GM13976 (cell line): ENCODE data around the gene STK10.
A peak's percentile ranks its signal among the peaks of the same experiment; 100 is the strongest.

Experiments used
- DNase-seq: peaks from one replicate; pipeline ENCODE4 v3.0.0; 2012; ENCODE audit warnings: low spot score
- in situ Hi-C: fragments of 300-500 bp; cut with MboI; formaldehyde crosslinking; loops from one replicate; pipeline ENCODE4 v1.12.0; 2022; ENCODE audit warnings: low sequenced_read_pairs, mixed read lengths, inconsistent platforms; ENCODE audit not compliant: unreplicated experiment
- TF ChIP-seq, protein P1 (sequence below): IDR thresholded peaks from 2 replicates; pipeline ENCODE4 v1.5.1; 2012; ENCODE audit warnings: borderline replicate concordance, mild to moderate bottlenecking; ENCODE audit not compliant: insufficient read depth; ENCODE audit errors: extremely low read depth, missing control alignments, control extremely low read depth

Gene STK10

DNA sequence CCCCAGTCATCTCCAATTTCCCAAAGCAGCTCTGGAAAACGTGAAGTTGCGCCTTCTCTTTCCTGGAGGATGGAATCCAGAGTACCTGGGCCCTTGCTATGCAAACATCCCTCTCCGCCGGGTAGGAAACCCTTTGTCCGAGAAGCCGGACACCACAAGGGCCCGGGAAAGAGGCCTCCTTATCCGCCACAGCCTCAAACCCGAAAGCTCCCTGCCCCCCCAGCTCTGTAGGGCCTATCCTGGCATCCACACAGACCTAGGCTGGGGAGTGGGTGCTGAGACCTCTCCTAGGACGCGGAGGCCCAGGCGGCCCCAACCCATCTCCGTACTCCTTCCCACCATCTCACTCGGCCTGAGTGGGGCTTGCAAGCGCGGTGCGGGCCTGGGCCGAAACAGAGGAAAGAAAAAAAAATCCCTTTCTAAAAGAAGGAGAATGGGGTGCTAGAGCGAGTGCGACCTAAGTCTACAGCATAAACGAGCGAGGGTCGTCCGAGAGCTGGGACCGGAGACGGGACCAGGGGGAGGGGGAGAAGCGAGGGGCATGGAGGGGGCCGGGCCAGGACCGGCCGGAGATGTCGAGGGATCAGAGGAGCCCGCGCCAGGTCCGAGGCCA, 182.2 kb downstream of the STK10 start:
- TF ChIP-seq, protein P1, sequence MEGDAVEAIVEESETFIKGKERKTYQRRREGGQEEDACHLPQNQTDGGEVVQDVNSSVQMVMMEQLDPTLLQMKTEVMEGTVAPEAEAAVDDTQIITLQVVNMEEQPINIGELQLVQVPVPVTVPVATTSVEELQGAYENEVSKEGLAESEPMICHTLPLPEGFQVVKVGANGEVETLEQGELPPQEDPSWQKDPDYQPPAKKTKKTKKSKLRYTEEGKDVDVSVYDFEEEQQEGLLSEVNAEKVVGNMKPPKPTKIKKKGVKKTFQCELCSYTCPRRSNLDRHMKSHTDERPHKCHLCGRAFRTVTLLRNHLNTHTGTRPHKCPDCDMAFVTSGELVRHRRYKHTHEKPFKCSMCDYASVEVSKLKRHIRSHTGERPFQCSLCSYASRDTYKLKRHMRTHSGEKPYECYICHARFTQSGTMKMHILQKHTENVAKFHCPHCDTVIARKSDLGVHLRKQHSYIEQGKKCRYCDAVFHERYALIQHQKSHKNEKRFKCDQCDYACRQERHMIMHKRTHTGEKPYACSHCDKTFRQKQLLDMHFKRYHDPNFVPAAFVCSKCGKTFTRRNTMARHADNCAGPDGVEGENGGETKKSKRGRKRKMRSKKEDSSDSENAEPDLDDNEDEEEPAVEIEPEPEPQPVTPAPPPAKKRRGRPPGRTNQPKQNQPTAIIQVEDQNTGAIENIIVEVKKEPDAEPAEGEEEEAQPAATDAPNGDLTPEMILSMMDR, result no peak
- in situ Hi-C loops, result no loop called here
- DNase-seq, result peak; percentile 28

DNA sequence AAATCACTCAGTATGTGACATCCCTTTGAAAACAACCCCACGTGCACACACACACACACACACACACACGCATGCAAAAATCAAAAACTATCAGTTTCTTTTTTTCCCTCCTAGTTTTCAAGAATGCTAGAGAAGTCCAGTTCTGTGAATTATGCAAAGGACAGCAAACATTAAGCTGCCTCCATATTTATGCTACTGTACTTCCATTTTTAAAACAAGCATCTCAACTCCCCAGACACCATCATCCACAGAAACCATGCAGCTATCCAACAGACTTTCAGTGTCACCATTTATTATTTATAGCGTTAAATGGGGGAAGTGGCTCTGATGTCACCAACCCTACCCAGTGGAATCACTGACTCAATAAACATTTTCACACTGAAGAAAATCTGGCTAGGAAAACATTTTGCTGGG, 183.2 kb downstream of the STK10 start:
- TF ChIP-seq, protein P1, result no peak
- DNase-seq, result no peak

DNA sequence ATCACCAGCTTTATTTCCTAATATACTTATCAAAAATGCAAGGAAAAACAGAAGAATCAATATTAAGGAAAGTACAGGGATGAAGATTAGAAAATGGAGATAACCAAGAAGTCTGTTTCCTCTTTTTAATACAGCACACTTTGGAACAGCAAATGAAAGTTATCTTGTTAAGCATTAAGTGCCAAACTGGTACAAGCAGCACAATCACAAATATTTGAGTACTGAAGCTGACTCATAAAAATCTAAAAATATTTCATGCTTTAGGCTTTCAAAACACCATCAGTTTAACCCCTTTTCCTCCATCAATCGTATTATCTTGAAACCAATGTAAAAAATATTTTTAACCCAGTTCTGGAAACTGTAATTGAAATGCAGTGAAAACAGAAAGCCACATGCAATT, 184.3 kb downstream of the STK10 start:
- DNase-seq, result no peak
- in situ Hi-C loops, result no loop called here
- TF ChIP-seq, protein P1, result no peak

More for the DNA sequence above, 183.2 kb downstream of the STK10 start:
- in situ Hi-C loops, result no loop called here

DNA sequence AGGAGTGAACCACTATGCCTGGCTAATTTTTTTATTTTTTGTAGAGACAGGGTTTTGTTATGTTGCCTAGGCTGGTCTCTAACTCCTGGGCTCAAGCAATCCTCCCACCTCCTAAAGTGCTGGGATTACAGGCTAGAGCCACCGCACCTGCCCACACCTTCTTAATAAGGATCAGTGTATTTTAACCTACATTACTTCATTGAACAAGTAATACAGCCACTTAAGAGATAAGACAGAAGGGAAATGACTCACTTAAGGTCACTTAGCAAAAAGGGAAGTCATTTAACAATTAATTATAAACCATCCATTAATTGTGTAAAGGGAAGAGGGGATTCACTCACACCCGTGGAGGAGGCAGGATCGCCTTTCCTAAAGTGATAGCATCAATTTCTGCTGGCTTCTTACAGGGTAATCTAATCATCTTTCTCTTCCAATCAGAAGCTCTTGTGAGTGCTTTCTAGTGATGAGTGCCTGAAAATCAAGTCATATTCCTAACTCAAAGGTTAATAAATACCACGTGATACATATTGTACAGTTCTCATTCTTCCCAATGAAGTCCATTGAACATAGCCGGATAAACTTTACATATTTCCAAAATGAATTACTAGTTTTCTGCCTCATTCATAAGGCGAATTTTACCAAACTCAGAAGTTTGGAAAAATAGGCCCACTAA, 185.0 kb downstream of the STK10 start:
- TF ChIP-seq, protein P1, result no peak
- in situ Hi-C loops, result no loop called here
- DNase-seq, result no peak

DNA sequence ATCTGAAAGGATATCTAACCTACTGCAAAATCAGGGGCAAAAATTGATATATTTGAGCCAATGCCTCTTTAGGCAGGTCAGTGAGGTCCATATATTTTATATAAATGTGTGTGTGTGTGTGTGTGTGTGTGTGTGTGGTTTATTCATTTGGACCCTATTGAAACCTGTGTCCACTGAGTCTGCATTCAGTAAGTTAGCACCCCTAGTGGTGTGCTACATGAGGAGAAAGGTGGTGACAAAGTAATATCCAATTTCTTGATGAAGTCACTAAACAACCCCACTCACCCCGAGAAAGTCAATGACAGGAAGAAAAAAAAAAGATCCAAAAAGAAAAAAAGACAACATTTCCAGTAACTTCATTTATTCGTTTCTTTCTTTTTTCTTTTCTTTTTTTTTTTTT, 185.7 kb downstream of the STK10 start:
- TF ChIP-seq, protein P1, result peak; percentile 49
- DNase-seq, result peak; percentile 38
- in situ Hi-C loops, result no loop called here

DNA sequence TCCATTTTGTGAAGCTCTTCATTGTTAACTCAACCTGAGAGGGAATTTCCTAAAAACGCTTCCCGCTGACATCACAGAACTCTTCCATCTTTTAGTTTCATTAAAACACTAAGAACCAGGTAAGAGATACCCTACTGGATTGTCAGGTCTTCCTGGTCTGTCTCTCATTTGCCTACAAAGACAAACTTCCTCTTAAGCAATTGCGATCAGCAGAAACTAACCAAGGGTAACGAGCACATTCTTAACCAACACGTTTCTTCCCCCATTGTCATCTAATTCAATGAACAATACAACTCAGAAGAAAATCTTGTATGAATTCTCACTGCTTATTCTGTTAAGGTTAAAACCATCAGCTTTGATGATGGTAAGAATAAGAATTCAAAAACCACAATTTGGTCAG, 188.1 kb downstream of the STK10 start:
- DNase-seq, result no peak
- in situ Hi-C loops, result no loop called here
- TF ChIP-seq, protein P1, result no peak
